OCI-M2 (cell line): ENCODE results near the gene HAL.

Experiments
- DNase-seq: peaks from one replicate; lab custom pipeline; 2025; ENCODE audit not compliant: unreplicated experiment; lab: John Stamatoyannopoulos, UW

Gene HAL

DNA sequence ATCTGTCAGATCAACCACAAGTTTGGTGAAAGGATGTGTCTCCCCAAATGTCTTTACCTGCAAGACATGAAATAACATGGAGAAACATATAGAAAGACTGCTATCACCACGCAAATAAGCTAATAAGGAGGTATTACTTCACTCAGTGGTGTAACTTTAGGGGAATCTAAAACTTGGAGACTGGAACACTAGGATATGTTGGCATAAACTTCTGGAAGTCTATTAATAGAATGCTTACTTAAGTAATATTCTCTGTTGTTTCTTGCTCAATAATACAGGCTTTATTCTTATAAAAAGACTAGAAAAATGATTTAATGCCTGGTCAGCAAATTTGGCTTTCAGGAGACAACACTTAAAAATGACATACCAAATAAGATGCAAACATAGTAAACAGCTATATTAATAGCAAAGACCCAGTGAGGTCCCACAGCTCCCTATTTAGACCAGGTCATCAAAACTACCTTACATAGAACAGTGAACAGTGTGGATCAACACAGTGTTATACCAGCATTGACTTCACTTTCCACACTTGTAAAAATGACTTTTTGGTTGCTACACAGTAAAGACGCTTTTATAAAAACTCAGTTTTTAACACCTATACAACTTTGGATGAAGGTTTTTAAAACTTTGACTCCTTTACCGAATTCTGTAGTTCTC, 18.9 kb upstream of the HAL start:
- DNase-seq, result no peak

DNA sequence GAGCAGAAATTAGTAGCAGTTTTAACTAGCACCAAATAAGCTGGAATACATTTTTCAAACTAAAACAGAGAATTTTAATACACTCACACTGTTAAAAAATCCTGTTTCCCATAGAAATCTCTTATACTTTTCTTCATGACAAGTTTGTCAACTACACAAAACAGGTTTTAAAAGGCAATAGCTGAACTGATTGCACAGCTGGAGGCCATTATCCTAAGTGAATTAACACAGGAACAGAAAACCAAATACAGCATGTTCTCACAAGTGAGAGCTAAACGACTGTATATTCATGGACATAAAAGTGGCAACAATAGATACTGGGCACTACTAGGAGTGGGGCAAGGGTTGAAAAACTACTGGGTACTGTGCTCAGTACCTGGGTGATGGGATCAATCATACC, 11.6 kb upstream of the HAL start:
- no peak for DNase-seq

DNA sequence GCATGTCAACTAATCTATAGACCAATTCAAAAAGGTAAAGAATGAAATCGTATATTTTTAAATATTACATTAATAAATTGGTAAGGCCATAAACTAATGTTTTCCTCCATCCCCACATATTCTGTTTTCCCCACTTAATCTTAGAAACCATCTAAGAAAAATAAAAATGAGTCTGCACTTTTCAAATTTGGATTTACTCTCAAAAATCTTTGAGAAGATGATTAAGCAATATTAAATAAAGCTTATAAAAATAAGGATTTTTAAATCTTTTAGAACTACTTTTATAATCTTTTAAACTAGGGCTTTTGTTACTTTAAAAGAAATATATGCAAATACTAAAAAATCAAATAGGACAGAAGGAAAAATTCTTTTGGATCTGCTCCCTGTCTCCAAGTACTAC, 10.6 kb upstream of the HAL start:
- no peak for DNase-seq

DNA sequence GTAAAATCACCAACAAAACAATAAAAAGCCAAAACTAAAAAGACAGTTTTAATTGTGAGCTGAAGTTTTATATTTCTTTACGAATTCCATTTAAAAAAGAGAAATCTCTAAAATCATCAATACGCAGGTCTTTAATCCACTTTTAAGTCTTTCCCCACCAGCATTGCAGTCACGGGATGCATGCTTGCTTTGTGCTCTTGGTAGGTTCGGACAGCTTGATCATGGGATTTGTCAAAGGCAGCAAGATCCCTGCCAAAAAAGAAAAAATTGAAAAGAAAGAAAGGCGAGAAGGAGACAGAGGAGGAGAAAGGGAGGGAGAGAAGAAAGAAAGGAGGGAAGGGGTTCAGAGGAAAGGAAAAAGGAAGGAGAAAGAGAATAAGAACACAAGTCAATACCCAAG, 4.7 kb upstream of the HAL start:
- no peak for DNase-seq

DNA sequence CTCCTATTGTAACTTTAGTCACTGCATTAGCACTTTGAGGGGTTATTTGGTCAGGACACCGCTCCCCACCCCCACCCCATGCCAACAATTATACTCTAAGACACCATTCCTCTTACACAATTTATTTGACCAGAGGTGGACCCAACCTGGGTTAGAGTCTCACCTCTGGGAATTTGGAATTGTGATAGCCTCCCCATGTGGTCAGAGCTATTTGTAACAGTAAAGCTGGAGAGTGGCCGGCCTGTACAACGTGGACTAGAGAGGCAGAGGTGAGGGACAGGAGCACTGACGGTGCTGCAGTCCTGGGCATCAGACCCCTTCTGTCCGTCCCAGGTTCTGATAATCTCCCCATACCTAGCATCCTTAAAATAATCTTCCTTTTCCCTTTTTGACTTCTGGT, 3.3 kb upstream of the HAL start:
- no peak for DNase-seq

DNA sequence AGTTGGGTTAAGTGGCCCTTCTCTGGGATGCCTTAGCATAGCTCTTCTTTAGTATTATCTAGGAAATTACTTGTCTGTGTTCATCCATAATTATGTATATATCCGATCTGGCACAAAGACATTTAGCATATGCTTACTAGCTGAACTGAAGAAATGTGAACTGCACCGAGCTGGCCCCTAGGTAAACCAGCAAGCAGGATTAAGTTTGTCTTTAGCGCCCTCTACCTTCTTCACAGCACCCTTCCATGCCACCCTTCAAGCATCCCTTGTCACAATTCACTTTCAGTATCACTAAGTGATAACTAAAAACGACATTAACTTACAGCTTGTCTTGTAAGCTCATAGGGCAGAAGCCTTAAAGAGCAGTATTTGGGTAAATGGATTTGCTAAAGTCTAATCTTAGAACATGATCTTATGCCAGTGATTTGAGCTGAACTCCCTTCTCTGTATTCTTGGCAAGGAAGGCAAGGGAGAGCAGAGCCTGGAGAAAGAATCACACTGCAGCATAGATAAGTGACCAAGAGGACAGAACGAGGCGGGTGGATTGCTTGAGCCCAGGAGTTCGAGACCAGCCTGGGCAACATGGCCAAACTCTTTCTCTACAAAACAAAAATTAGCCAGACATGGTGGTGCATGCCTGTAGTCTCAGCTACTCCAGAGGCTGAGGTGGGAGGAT, 2.6 kb upstream of the HAL start:
- DNase-seq, result no peak

DNA sequence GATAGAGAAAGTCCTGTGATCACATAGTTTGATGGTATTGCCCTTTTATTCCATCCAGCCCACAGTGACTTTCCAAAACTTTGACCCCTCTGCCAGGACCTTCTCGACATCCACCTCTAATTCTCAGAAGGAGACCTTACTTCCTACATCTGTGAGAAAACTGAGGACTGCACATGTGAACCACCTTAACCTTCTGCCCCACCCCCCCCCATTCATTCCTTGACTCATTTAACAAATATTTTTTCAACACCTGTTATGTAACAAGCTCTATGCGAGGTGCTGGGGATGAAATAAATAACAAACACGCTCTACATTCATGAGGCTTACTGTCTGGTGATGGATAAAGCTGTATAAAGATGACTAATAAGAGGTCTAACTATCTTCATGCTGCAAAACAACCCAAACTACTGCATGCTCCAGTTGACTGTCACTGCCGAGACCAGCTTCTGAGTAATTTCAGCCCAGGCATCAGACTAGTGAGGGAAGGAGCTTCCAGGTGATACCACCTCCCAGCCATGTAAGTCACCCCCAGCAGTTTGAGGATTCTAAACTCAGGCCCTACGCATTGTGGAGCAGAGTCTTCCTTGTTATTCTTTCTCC, 1.9 kb upstream of the HAL start:
- no peak for DNase-seq

DNA sequence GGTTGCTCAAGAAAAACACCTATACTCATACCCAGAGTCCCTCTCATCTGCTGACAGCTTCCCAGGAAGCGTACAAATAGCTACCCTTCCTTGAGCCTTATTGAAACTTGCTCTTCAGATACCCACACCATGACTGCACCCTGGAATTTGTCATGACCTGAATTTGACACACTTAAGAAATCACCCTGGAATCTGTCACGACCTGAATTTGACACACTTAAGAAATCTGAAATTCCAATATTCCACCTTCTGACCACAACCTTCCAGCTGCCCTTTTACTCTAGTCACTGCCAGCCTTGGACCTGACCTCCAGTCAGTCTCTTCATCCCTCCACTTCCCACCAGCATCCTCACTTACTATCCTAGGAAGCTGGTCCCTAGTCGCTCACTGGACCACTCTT, 1.1 kb upstream of the HAL start:
- DNase-seq, result no peak

DNA sequence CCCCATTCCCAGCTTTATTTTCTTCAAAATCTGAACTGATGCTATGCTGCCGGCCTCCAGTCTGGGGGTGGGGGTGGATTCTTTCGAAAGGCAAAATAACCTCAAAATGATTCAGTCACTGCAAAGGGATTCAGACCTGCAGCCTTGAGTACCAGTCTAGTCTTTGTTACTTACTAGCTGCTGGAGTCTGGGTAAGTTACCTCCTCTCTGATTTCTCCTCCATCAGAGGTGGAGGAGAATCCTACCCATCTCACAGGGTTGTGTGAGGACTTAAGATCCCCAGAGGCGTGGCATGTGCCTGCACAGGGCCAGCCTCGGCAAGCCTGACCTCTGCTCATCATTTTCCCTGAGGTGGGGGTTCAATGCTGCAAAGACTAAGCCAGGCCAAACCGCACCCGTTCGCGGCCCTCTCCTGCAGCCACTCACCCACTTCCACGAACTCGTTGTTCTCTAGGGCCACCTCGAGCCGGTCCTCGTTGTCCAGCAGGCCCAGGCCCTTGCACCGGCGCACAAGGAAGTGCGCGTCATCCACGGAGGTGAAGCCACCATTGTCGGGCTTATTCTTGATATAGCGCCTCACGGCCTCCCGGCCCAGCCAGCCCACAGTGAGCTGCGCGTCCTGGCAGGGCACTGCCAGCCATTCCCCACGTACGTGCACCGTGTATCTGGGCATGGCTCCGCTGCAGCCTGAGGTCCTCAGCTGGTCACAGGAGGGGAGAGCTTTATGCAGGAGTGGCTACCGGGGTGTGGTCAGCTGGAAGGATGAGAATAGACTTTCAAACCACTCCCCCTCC, 709 bp downstream of the HAL start:
- no peak for DNase-seq

DNA sequence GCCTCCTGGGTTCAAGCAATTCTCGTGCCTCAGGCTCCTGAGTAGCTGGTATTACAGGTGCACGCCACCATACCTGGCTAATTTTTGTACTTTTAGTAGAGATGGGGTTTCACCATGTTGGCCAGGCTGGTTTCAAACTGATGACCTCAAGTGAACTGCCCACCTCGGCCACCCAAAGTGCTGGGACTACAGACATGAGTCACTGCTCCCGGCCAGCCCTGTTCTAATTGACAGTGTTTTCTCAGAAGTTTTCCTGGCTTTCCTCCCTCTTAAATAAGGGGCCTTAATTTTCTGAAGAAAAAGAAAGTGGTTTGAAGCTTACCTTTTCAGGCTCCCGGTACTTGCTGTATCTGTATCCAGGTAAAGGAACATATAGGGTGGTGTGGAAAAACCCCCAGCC, 1.7 kb downstream of the HAL start:
- no peak for DNase-seq

DNA sequence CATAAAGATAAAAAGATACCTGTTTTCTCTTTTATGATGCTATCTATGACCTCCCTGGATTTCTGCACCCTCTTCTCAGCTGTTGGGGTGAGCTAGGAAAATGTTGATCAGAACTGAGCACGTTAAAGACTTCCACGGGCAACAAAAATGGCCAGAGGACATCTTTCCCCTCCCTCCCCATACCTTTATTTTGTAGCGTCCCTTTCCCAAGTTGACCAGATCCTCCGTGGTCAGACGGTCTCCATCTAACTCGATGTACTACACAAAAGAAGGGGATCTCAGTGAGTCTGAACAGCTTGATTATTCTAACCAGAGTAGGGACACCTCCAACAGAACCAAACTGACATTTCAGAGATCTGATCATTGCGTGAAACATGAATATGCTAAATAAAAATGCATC, 2.2 kb downstream of the HAL start:
- DNase-seq, result no peak

DNA sequence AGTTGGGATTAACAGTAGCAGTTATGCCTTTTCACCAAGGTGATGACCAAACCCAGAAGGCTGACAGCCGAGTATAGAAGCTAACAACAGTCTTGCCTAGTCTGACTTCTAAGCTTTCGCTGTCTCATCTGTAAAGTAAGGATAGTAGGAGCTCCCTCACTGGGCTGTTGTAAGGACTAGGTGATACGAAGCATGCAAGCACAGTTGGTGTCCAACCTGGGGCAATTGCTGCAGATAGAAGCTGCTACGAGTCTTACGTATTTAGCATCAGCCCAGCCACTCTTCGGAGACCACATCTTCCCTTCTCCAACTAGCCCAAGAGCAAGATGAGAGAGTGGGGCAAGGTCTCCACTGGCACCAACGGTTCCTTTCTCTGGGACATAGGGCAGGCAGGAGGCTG, 6.0 kb downstream of the HAL start:
- no peak for DNase-seq

DNA sequence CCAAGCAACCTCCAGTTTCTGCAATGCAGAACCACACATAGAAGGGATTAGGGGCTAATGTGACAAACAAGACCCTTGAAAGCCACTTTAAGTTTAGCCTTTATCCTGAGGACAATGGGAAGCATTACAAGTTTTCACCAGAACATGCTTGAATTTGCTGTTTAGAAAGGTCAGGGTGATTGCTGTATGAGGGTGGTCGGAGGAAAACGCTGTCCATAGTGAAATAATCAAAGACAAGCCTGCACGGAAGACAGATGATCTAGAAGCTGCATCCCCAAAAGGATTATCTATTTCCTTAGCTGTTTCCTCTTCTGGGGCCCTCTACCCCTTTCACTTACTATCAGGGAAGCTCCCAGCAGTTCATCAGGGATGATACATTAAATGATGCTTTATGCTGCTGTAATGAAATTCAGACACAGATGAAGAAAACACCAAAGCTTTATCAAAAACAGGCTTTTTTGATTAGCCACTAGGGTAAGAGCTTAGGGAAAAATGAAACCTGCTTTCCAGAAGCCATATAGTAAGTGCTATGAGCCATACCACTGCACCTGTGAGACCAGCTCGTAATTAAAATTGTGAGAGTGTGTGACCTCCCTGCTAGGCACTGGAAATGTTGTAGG, 6.5 kb downstream of the HAL start:
- DNase-seq, result no peak

DNA sequence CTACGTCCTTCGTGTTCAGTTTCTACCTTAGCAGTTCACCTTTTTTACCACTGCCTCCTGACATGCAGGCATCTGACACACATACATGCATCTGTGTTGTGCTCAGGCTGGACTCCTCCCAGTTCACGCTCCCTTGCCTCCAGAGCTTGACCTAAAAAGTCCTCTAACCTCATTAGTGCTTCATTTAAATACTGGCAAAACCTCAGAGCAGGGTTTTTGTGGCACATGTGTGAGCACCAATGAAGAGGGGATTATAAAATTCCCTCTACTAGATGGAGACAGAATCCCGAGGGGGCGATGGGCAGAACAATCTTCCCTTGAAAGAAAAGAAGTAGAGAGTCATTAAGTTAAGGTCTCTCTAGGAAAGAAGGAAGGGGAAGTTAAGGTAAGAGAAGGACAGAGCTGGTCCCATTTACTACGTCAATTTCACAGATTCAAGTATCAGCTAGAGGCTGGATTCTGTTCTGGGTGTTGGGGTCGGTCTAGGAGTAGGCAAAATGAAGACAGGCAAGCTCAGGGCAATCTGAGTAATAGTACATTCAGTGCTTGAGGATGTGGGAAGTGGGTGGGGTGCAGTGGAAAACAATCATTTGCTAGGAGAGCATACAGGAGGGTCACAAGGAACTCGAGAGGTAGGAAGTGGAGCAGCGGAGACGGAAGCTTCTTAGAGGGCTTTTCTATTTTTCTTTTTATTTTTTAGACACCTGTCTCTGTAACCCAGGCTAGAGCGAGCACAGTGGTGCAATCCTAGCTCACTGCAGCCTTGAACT, 7.5 kb downstream of the HAL start:
- no peak for DNase-seq

DNA sequence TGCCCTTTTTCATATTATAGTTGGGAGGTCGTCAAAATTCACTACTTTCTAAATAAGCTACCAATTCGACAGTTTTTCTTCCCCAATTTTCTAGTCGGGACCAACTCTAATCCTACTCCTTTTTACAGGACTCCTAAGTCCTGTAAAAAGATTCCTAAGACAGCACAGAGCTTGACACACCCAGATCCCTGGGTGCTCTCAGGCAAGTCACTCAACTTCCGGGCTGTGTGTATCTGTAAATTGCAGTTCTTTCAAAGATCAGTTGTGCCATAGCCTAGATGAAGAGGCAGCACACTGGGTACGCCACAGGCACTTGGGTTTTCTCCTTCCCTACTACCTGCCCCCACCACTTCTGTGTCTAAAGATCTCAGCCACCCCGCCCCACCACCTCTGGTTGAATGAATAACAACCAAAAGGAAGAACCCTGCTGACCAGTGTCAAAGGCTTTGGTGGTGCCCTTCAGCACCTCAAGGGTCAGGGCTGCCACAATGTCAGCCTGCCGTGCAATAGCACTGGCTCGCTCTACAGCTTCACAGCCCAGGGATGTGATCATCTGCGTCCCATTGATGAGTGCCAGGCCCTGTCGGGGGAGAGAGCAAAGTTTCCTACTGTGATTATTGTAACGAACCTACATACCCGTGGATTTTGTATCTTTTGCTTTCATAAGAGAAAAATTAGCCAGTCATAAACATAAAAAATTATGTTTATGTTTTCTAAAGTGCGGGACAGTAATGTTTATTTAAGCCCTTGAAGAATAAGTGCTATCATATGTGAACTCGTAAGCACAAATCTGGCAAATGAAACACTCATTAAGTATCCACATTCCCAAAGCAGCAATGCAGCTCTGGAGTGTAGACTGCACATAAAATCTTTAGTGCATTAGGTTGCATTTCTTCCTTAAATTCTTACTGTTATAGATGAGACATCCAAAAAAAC, 9.2 kb downstream of the HAL start:
- no peak for DNase-seq

DNA sequence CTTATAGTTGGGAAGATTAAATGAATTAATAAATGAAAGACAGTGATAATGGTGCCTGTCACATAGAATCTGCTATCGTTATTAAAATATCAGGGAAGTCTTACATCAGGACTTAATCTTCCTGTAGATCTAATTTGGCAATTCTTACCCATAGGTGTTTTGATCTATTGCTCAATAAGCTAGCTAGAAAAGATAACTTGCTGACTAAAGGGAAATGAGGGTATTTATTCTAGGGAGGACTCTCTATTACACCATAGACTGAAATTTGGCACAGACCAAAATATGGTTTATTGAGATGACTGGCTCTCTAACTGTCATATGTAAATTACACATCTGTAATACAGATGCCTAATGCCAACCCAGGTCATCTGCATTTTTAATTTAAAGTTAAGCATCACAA, 11.5 kb downstream of the HAL start:
- no peak for DNase-seq

DNA sequence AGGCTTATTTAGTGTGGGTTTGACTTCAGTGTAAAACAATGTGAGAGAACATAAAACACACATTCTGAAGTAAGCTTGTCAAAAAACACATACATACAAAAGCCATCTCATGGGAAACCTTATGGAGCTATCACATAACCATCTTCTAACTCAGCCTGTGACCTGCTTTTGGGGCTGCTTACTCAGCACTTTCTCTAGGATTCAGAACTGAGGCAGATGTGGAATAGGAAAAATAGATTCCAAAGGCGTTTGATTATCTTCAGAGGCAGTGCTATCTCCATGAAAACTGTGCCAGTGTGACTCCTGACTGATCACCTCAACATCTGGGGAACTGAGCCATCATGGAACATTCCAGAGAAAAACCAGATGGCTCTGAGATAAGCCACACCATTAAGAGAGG, 13.5 kb downstream of the HAL start:
- DNase-seq, result no peak

DNA sequence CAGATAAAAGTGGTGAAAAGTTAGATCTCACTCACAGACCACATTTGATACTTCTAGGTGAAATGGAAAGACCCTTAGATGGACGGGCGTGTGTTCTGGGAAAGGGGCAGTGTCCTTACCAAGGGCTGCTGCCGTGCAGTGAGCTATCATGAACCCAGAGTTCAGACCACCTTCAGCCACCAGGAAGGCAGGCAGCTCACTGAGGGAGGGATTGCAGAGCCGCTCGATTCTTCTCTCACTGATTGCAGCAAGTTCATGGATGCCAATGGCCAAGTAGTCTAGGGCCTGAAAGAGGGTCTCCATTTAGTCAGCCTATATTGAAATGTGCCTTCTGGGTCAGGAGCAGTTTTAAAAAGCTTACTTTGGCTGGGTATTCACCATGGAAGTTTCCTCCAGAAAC, 15.7 kb downstream of the HAL start:
- DNase-seq, result no peak

DNA sequence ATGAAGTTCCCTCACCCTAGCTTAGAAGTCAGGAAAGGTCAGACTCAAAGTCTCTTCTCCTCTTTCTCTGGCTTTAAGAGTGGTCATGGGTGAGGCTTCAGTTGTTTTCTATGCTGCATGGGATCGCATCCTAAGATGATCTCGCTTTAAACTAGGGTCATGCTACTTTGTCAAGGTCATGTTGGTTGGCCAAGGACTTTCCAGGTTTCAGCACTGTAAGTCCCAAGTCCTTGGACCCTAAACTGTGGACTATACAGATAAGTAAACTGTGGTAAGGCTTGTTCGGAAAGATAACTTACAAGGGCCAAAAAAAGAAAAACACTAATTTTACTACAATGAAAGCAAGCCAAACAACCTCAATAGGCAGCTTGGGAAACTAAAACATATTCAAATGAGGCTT, 17.4 kb downstream of the HAL start:
- no peak for DNase-seq

DNA sequence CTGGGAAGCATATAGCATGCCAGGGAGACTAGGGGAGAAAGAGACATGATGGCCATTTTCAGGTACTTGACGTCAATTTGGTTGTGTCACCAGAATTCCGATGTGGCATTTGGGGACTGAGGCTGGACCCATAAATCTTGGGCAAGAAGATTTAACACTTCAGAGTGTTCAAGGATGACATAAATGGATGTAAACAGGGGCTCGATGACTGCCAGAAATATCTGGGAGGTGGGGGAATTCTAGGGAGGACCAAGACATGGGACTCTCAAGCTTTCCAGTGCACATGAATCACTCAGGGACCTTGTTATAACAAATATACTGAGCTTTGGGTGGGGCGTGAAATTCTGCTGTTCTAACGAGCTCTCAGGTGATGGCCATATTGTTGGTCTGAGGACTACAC, 17.8 kb downstream of the HAL start:
- DNase-seq, result no peak
